WTC11 (cell line): ENCODE measurements around the gene MED26. TPM values are rescaled to one million over a fixed set of nuclear protein-coding genes. Genes with fewer than 3 reads are reported as not detected.

Experiments
- ATAC-seq: fragments of 200-7000 bp; cut with Tn5 transposase; 2 replicates; pipeline ENCODE4 v1.10.0; 2021; ENCODE audit warnings: mild to moderate bottlenecking, moderate library complexity
- CTCF ChIA-PET: fragments of 300-600 bp; sonication (Branson Sonifier 250); formaldehyde crosslinking; loops from one replicate; lab custom pipeline; 2021; ENCODE audit warnings: antibody characterized with exemption; lab: Charles Lee
- POLR2A ChIA-PET: fragments of 350-600 bp; sonication (Branson Sonifier 250); formaldehyde crosslinking; loops from one replicate; lab custom pipeline; 2021; ENCODE audit warnings: antibody characterized with exemption; lab: Charles Lee
- DNase-seq: peaks from one replicate; pipeline ENCODE4 v3.0.0; 2021; ENCODE audit warnings: low spot score
- H3K27ac Mint-ChIP-seq: 2 replicates; pipeline ENCODE4 v1.8.0; 2021; ENCODE audit warnings: mixed read lengths
- H3K27me3 Mint-ChIP-seq: 2 replicates; pipeline ENCODE4 v1.8.0; 2021; ENCODE audit warnings: low read depth, mild to moderate bottlenecking, moderate library complexity, mixed read lengths
- H3K36me3 Mint-ChIP-seq: 2 replicates; pipeline ENCODE4 v1.8.0; 2021; ENCODE audit warnings: mixed read lengths
- H3K4me1 Mint-ChIP-seq: 2 replicates; pipeline ENCODE4 v1.8.0; 2022; ENCODE audit warnings: mixed read lengths
- H3K4me3 Mint-ChIP-seq: 2 replicates; pipeline ENCODE4 v1.8.0; 2021; ENCODE audit warnings: mild to moderate bottlenecking, moderate library complexity, mixed read lengths
- H3K9me3 Mint-ChIP-seq: 2 replicates; pipeline ENCODE4 v1.8.0; 2021; ENCODE audit warnings: mixed read lengths
- CTCF ChIP-seq: fragments of 200-600 bp; IDR thresholded peaks from 2 replicates; pipeline ENCODE4 v1.8.0; 2022; ENCODE audit warnings: antibody characterized with exemption
- ELF4 ChIP-seq: sonication (generic); formaldehyde crosslinking; IDR thresholded peaks from 2 replicates; pipeline ENCODE4 v1.8.1; 2022; ENCODE audit warnings: low read depth, mild to moderate bottlenecking, moderate library complexity, missing genetic modification reagents
- ETV6 ChIP-seq: sonication (generic); formaldehyde crosslinking; IDR thresholded peaks from 2 replicates; pipeline ENCODE4 v1.8.1; 2022; ENCODE audit warnings: mild to moderate bottlenecking, missing genetic modification reagents
- FOXP1 ChIP-seq: sonication (generic); formaldehyde crosslinking; IDR thresholded peaks from 2 replicates; pipeline ENCODE4 v1.8.0; 2022; ENCODE audit warnings: missing genetic modification reagents, mild to moderate bottlenecking, moderate library complexity, borderline replicate concordance
- FOXP4 ChIP-seq: sonication (generic); formaldehyde crosslinking; IDR thresholded peaks from 2 replicates; pipeline ENCODE4 v1.8.0; 2022; ENCODE audit warnings: mild to moderate bottlenecking, missing genetic modification reagents
- GRHL2 ChIP-seq: fragments of 250-450 bp; sonication (Bioruptor Pico); IDR thresholded peaks from 2 replicates; pipeline ENCODE4 v1.8.0; 2022; ENCODE audit warnings: mild to moderate bottlenecking, moderate library complexity; ENCODE audit not compliant: insufficient replicate concordance, severe bottlenecking
- HMGXB4 ChIP-seq: sonication (generic); formaldehyde crosslinking; IDR thresholded peaks from 2 replicates; pipeline ENCODE4 v1.8.1; 2023; ENCODE audit warnings: mild to moderate bottlenecking, moderate library complexity, missing genetic modification reagents
- MLX ChIP-seq: sonication (generic); formaldehyde crosslinking; IDR thresholded peaks from 2 replicates; pipeline ENCODE4 v1.8.1; 2023; ENCODE audit warnings: mild to moderate bottlenecking, missing genetic modification reagents, moderate library complexity
- SMAD4 ChIP-seq: sonication (generic); formaldehyde crosslinking; IDR thresholded peaks from 2 replicates; pipeline ENCODE4 v1.8.0; 2022; ENCODE audit warnings: mild to moderate bottlenecking, missing genetic modification reagents
- USF1 ChIP-seq: sonication (generic); formaldehyde crosslinking; IDR thresholded peaks from 2 replicates; pipeline ENCODE4 v1.8.0; 2022; ENCODE audit warnings: mild to moderate bottlenecking, missing genetic modification reagents
- USF2 ChIP-seq: sonication (generic); formaldehyde crosslinking; IDR thresholded peaks from 2 replicates; pipeline ENCODE4 v1.8.1; 2023; ENCODE audit warnings: mild to moderate bottlenecking, missing genetic modification reagents, moderate library complexity
- ZNF138 ChIP-seq: sonication (generic); formaldehyde crosslinking; conservative IDR thresholded peaks from 2 replicates; pipeline ENCODE4 v1.8.1; 2022; ENCODE audit warnings: mild to moderate bottlenecking, moderate library complexity, missing genetic modification reagents
- ZNF232 ChIP-seq: sonication (generic); formaldehyde crosslinking; IDR thresholded peaks from 2 replicates; pipeline ENCODE4 v1.8.0; 2022; ENCODE audit warnings: mild to moderate bottlenecking, missing genetic modification reagents
- ZNF281 ChIP-seq: sonication (generic); formaldehyde crosslinking; IDR thresholded peaks from 2 replicates; pipeline ENCODE4 v1.8.0; 2023; ENCODE audit warnings: mild to moderate bottlenecking, missing genetic modification reagents
- ZNF671 ChIP-seq: fragments of 250-450 bp; sonication (Bioruptor Pico); IDR thresholded peaks from 2 replicates; pipeline ENCODE4 v1.8.0; 2021; ENCODE audit warnings: mild to moderate bottlenecking
- total RNA-seq: library from RNA; stranded (reverse); gene quantifications from 3 replicates; pipeline ENCODE4 v1.2.3, GENCODE V29; 2021

MED26 gene
- total RNA-seq, 1 experiment from 2014 or later = 14.2 TPM

- no peak for TF ChIP-seq SMAD4 (CRISPR knock-in tag)
Observed at GRCh38 chr19:16581145-16581970, 46.6 kb downstream of the MED26 start (continued).

- ATAC-seq = no peak
- Mint-ChIP-seq H3K4me3 (no peak overlapping the region), H3K27ac (0 out of 2 replicates have a peak overlapping the region, but pooled peaks have one; percentile 76), H3K27me3 (no peaks in the 10 kb centered on the region), H3K4me1 (peaks cover 14% of the 10 kb centered on the region), H3K9me3 (no peaks in the 10 kb centered on the region), H3K36me3 (peaks cover 12% of the 10 kb centered on the region)
- ChIA-PET CTCF (interaction anchor here (1.9 kb wide), 1 partner anchor 193 kb away, joined by 5 read pairs; no protein-coding TSS in a partner anchor), POLR2A (no interaction called here)
- no peak for TF ChIP-seq ELF4 (CRISPR knock-in tag)
- no peak for DNase-seq
Observed at GRCh38 chr19:16579381-16579780, 48.6 kb downstream of the MED26 start.

- ATAC-seq = no peak
- no peaks in the 10 kb centered on the region for H3K9me3 Mint-ChIP-seq
- CTCF ChIA-PET = interaction anchor here (1.1 kb wide), 1 partner anchor 10 kb away, joined by 3 read pairs; no protein-coding TSS in a partner anchor
- POLR2A ChIA-PET = no interaction called here
- H3K36me3 Mint-ChIP-seq = peaks cover 12% of the 10 kb centered on the region
- no peaks in the 10 kb centered on the region for H3K27me3 Mint-ChIP-seq
- TF ChIP-seq ZNF671 (CRISPR knock-in tag) (no peak), ZNF281 (CRISPR knock-in tag) (no peak), USF1 (no peak), FOXP4 (CRISPR knock-in tag) (no peak)
- H3K4me3 Mint-ChIP-seq = no peak overlapping the region
- H3K27ac Mint-ChIP-seq = no peak overlapping the region
- DNase-seq = no peak
- peaks cover 7% of the 10 kb centered on the region for H3K4me1 Mint-ChIP-seq
Observed at GRCh38 chr19:16577531-16577985, 50.4 kb downstream of the MED26 start.

GRCh38 chr19:16576690-16577530 lies 51.1 kb downstream of the MED26 start:
- no peaks in the 10 kb centered on the region for H3K27me3 Mint-ChIP-seq
- no peaks in the 10 kb centered on the region for H3K9me3 Mint-ChIP-seq
- H3K36me3 Mint-ChIP-seq = peaks cover 12% of the 10 kb centered on the region
- CTCF ChIA-PET = interaction anchor here (1.1 kb wide), 1 partner anchor 11 kb away, joined by 3 read pairs; no protein-coding TSS in a partner anchor
- H3K4me3 Mint-ChIP-seq = no peak overlapping the region
- no peak for ATAC-seq
- no peak for DNase-seq
- H3K27ac Mint-ChIP-seq = no peak overlapping the region
- POLR2A ChIA-PET = no interaction called here
- peaks cover 7% of the 10 kb centered on the region for H3K4me1 Mint-ChIP-seq
- TF ChIP-seq CTCF (no peak), ZNF232 (no peak), ZNF138 (no peak), FOXP1 (CRISPR knock-in tag) (no peak), ETV6 (CRISPR knock-in tag) (no peak), USF2 (CRISPR knock-in tag) (no peak), MLX (CRISPR knock-in tag) (no peak), GRHL2 (no peak), HMGXB4 (CRISPR knock-in tag) (no peak)
